ENCODE results near the gene C2CD4C.

DNA sequence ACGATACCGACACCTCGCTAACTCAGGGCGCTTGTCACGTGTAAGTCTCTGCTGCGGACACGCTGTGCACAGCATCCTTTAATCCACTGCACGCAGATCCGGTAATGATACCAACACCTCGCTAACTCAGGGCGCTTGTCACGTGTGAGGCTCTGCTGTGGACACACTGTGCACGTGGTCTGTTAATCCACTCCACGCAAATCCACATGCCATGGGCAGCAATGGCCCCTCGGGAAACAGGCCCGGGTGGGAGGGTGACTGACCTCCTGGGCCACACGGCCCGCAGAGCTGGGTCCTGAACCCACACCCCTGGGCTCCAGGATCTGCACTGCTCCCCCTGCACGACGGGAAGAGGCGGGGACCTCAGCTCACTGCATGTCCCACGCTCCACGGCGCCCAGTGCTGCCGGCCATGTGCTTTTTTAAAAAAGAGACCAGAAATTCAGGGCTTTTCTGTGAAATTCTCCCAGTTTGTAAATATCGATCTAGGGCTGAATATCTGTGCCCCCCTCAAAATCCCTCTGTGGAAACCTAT, 35.8 kb upstream of the C2CD4C start:
- TF ChIP-seq, protein P1, sequence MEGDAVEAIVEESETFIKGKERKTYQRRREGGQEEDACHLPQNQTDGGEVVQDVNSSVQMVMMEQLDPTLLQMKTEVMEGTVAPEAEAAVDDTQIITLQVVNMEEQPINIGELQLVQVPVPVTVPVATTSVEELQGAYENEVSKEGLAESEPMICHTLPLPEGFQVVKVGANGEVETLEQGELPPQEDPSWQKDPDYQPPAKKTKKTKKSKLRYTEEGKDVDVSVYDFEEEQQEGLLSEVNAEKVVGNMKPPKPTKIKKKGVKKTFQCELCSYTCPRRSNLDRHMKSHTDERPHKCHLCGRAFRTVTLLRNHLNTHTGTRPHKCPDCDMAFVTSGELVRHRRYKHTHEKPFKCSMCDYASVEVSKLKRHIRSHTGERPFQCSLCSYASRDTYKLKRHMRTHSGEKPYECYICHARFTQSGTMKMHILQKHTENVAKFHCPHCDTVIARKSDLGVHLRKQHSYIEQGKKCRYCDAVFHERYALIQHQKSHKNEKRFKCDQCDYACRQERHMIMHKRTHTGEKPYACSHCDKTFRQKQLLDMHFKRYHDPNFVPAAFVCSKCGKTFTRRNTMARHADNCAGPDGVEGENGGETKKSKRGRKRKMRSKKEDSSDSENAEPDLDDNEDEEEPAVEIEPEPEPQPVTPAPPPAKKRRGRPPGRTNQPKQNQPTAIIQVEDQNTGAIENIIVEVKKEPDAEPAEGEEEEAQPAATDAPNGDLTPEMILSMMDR (optimal IDR thresholded peaks at IDR 0.05 in 1 of 3, IDR thresholded peaks at IDR 0.05 in 1 of 3, conservative IDR thresholded peaks at IDR 0.05 in 1 of 3; ENCODE audit: extremely low read depth in 1 of 3, insufficient read depth in 2 of 3, low read length in 3 of 3): no peak
- no peak for TF ChIP-seq EZH2 (IDR thresholded peaks at IDR 0.05; ENCODE audit: low read length)

Measured in keratinocyte (primary cell).